ENCODE measurements around the gene IRF2BP2.

The IRF2BP2 gene

DNA sequence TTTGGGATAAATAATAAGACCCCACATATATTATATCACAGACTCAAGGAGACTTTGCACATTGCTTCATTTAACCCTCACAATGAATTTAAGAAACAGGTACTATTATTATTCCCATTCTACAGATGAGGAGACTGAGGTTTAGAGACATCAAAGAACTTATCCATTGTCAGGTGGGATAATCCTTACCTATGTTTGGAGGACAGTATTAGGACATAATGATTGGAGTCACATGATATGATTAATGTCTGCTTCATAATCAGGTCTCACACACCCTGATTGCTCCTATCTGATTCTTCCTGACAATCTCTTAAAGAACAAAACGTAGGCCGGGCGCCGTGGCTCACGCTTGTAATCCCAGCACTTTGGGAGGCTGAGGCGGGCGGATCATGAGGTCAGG is 16.9 kb downstream of the IRF2BP2 start:
- in situ Hi-C loops (cut with MboI; ENCODE audit: low pct_unique_long_range_greater_than_20kb, low sequenced_read_pairs), result loop anchor here (25.0 kb wide), 1 partner anchor 494 kb away; no protein-coding TSS in a partner anchor
- no peak for DNase-seq

DNA sequence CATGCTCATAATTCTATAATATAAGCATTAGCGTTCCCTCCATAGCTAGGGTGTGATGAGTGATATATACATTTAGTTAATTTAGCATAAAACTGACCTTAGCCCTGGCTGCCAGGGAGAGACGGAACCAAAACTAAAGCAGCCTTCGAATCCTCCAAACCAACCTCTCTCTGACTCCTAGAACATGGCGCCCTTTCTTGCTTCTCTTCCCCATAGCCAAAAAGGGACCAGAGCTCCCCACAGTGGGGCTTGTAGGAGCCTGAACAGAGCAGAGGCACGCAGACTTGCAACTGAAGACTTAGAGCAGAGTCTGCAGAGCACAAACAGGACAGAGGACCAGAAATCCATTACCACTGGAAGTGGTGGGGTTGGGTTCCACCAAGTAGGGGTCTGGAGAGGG is 17.7 kb downstream of the IRF2BP2 start:
- in situ Hi-C loops (cut with MboI; ENCODE audit: low pct_unique_long_range_greater_than_20kb, low sequenced_read_pairs), result loop anchor here (25.0 kb wide), 1 partner anchor 495 kb away; no protein-coding TSS in a partner anchor
- no peak for DNase-seq

DNA sequence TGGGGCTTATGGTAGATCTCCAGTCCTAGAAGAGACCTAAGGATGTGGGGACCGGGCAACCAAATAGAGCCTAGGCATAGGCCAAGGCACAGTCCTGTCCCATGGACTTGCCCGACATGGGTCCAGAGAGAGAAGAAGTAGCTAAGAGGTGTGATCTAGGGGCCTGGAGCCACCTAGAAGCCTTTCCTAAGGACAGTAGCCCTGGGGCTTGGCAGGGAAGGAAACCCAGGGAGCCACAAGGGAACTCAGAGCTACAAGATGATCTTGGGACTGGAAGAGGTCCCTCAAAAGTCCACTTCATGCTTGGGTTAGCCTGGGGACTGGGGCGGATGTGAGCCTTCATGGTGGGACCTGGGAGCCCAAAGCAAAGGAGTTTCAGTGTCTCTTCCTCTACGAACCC is 18.8 kb downstream of the IRF2BP2 start:
- in situ Hi-C loops (cut with MboI; ENCODE audit: low pct_unique_long_range_greater_than_20kb, low sequenced_read_pairs), result loop anchor here (25.0 kb wide), 1 partner anchor 496 kb away; no protein-coding TSS in a partner anchor
- DNase-seq, result no peak

DNA sequence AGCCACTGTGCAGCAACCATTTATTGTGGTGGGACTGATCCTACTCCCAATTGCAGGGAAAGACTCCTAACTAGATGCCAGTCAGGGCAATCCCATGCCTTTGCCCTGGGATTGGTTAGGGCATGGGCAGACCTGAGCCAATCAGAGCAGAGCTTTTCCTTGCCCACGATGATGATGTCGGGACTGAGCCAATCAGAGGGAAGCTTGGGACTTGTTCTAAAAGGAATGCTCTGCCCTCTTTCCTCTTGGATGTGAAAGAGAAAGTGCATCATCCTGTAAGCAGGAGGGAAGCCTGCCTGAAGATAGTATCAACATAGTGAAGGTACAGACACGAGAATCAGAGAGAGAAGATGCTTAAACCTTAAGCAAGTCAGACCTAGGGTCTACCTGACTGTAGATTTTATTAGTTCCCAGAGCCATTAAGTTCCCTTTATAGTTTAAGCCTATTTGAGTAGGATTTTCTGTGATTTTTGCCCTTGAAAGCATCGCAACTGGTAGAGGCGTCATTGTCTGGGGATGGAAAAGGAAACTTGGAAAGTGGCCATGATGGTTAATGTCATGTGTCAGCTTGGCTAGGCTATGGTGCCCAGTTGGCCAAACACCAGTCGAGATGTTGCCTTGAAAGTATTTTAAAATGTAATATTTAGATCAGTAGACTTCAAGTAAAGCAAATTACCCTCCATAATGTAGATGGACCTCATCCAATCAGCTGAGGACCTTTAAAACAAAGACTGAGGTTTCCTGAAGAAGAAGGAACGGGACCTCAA is 19.9 kb downstream of the IRF2BP2 start:
- in situ Hi-C loops (cut with MboI; ENCODE audit: low pct_unique_long_range_greater_than_20kb, low sequenced_read_pairs), result loop anchor here (25.0 kb wide), 1 partner anchor 497 kb away; no protein-coding TSS in a partner anchor
- no peak for DNase-seq

DNA sequence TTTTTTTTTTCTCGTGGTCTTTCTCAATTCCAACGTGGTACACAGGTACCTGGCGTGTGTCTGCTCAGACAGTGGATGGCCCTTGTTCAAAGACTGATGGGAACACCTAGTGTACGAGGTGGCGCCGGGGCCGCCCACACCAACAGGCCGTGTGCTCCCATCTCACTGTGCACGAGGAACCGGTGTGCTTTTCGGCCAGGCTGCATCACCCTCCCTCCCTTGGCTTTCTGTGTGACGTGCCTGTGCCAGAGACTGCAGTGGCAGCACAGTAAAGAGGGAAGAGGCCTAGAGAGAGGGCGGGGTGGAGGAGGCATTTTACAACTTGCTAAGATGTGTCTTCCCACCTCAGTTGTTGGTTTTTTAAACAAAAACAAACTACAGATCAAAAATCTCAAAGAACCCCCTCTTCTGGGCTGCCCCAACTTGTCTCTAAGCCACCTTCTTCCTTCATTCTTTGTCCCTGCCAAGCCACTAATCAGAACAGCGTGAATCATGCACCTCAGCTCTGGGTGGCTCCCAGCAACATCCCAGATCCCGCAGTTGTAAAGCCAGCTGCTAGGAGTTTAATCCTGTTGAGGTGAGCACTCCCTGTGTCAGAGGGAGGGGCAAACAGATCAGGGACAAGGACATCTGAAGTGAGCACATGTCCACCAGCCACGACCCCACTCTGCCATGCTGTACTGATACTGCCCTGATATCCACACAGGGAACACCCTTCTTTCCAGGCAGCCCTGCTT is 20.7 kb downstream of the IRF2BP2 start:
- in situ Hi-C loops (cut with MboI; ENCODE audit: low pct_unique_long_range_greater_than_20kb, low sequenced_read_pairs), result loop anchor here (25.0 kb wide), 1 partner anchor 498 kb away; no protein-coding TSS in a partner anchor
- no peak for DNase-seq

DNA sequence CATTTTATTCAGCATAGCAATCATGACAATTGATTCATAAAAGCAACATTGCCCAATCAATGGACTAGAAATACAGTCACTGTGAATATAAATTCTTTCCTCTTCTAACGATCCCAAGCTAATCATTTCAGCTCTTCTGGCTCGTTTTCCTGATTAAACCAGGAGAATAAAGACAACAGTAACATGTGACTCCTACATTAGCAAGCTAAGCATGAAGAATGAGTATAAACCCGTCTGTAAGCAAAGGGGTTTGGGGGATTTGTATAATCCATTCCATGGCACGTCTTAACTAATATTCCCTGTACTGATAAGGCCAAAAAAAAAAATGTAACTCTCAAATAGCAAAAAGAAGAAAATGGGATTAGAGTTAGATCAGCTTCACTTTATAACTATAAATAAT is 21.6 kb downstream of the IRF2BP2 start:
- DNase-seq, result no peak
- in situ Hi-C loops (cut with MboI; ENCODE audit: low pct_unique_long_range_greater_than_20kb, low sequenced_read_pairs), result loop anchor here (25.0 kb wide), 1 partner anchor 499 kb away; no protein-coding TSS in a partner anchor

DNA sequence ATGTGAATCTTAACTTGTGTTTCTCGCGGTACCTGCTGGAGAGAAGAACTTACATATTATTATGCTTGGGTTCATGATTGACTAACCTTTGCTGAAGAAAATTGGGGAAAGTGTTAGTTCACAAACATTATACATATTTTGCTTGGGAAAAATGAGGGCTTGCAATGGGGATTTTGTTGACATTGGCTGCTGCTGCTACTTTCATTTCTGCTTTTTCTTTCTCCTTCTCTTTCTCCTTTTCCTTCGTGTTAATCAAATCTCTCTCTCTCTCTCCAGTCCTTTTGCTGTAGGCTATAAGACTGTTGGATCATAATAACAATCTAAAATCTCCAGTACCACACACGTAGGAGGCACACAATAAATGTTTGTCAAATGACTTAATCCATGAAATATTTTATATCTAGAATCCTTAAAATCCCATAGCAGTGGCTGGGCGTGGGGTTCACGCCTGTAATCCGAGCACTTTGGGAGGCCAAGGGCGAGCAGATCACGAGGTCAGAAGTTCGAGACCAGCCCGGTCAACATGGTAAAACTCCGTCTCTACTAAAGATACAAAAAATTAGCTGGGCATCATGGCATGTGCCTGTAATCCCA is 23.0 kb downstream of the IRF2BP2 start:
- DNase-seq, result no peak
- in situ Hi-C loops (cut with MboI; ENCODE audit: low pct_unique_long_range_greater_than_20kb, low sequenced_read_pairs), result loop anchor here (25.0 kb wide), 1 partner anchor 500 kb away; no protein-coding TSS in a partner anchor

DNA sequence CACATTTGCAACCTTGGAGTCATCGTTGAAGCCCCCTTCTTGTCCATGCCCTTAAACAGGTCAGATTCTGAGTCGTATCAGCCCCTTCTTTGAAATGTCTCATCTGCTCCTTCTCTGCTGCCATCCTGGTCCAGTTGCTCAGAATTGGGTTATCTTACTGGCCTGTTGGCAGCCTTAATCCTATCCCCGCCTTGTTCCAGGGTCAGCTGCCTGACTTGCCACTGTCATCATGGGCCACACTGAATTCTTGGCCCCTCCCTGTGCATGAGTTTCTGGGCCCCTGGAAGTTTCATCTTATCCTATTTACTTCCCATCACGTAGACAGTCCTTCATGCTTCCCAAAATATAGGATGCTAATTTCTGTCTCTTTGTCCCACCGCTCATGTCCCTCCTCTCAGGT is 23.7 kb downstream of the IRF2BP2 start:
- no peak for DNase-seq
- in situ Hi-C loops (cut with MboI; ENCODE audit: low pct_unique_long_range_greater_than_20kb, low sequenced_read_pairs), result loop anchor here (25.0 kb wide), 1 partner anchor 501 kb away; no protein-coding TSS in a partner anchor

DNA sequence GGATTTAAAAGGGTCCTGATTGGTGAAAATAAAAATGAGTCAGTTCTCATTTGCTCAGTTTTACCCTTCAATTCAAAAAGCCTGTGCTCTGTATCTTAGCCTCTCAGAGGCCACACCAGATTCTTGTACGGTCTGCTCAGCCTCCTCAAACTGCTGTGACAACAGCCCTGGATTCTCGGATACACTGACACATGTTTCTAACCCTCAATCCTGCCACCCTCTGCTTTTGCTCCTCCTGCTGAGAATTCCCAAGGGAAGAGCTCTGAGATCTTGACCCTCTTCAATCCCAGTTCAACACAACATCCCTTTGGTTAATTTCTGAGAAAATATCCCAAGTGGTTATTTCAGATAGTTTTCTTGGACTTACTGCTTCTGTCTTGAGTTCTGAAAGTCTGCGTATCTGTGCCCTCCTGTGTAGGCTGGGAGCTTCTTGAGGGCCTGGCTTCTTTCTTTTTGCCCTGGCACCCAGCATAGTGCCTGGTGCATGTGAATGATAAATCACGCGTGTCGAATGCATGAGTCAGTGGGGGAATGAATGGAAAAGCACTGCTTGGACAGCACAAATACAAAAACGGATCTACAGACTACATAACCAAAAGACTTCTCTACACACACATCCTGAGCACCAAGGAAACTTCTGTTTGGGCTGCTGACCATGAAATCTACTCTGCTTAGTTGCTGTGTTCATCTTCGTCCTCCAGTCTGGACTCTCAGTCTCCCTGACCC is 24.5 kb downstream of the IRF2BP2 start:
- DNase-seq, result no peak
- in situ Hi-C loops (cut with MboI; ENCODE audit: low pct_unique_long_range_greater_than_20kb, low sequenced_read_pairs), result loop anchor here (25.0 kb wide), 1 partner anchor 502 kb away; no protein-coding TSS in a partner anchor

DNA sequence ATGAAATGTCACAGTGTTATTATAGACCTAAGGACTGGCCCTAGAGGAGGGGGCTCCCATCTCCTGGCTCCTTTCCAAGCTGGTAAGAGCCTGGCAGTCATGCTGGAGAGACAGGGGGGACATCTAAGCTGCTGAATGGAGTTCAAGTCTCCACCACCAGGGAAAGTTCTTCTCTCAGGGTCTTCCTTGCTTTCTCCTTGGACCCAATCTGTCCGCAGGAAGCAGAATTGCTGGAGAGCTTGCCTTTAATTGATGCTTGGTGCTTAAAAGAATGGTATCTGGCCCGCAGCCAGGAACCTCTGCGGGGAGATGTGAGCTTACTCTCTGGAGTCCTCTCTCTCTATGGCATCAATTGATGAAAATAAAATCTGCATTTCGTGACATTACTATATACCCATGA is 25.1 kb downstream of the IRF2BP2 start:
- no peak for DNase-seq
- in situ Hi-C loops (cut with MboI; ENCODE audit: low pct_unique_long_range_greater_than_20kb, low sequenced_read_pairs), result loop anchor here (25.0 kb wide), 1 partner anchor 502 kb away; no protein-coding TSS in a partner anchor

DNA sequence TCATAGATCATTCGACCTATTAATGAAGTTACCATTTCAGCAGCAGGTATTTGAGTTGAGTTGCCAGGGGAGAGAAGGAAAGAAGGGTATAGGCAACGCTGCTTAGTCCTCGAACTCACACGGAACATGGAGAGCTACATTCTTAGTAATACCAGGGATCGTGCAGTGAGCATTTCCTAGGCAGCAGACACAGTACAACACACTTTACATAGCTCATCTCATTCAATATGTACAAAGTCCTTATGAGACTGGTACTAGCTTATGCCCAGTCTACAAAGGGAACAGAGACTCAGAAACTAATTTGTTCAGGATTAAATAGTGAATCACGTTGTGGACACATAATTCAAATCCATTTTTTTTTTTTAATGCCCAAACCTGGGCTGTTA is 25.6 kb downstream of the IRF2BP2 start:
- no peak for DNase-seq
- in situ Hi-C loops (cut with MboI; ENCODE audit: low pct_unique_long_range_greater_than_20kb, low sequenced_read_pairs), result loop anchor here (25.0 kb wide), 1 partner anchor 503 kb away; no protein-coding TSS in a partner anchor

DNA sequence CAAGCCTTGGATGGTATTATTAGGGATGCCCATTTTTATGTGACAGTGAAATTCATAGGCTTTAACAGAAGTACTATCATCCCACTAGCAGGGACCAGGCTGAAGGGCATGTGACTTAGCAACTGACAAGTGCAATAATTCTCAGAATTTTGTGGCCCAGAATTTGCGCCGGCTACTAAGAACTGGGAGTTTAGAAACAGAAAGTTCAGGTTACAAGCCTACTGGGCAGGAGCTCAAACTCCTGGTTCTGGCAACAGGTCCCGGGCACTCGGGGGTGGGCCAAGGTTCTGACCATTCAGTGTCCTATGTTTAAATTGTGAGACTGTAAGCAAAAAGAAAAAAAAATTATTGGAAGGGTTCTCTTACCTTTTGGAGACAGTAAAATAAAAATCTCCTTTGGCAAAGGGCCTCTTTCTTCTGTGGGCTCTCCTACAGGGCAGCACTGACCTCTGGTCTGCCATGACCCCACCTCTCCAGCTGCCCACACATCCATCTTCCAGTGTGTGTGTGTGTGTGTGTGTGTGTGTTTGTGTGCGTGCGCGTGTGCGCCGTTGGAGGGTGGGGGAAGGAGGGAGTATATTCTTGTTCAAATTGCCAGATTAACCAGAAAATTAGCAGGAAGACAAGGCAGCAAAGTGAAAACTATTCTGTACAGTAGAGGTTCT is 26.1 kb downstream of the IRF2BP2 start:
- no peak for DNase-seq
- in situ Hi-C loops (cut with MboI; ENCODE audit: low pct_unique_long_range_greater_than_20kb, low sequenced_read_pairs), result loop anchor here (25.0 kb wide), 1 partner anchor 503 kb away; no protein-coding TSS in a partner anchor

DNA sequence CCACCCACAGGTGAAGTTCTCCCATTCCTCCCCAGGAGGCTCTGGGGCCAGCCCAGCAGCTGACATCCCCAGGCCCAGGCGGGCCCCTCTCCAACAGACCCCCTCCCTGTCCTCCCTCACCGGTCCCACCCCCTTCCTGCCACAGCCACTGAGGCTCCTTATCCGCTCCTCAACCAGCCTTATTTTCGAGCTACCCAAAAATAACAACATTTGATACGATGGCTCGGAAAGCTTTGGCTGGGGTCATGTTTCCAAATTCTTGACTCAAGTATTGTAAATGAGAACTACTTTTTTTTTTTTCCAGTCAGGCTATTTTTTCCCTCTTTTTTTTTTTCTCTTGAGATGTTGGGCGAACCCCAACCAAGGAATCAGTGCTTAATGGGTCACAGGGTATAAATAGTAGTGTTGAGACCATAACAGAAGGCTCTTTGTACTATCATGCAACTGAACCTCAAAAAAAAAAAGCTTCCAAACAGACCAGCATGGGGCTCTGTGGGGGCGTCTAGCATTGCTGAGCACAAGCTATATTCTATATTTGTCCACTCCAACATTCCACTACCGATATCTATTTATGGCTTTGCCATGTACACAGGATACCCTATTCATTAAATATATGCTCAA is 27.2 kb downstream of the IRF2BP2 start:
- in situ Hi-C loops (cut with MboI; ENCODE audit: low pct_unique_long_range_greater_than_20kb, low sequenced_read_pairs), result loop anchor here (25.0 kb wide), 1 partner anchor 505 kb away; no protein-coding TSS in a partner anchor
- no peak for DNase-seq

DNA sequence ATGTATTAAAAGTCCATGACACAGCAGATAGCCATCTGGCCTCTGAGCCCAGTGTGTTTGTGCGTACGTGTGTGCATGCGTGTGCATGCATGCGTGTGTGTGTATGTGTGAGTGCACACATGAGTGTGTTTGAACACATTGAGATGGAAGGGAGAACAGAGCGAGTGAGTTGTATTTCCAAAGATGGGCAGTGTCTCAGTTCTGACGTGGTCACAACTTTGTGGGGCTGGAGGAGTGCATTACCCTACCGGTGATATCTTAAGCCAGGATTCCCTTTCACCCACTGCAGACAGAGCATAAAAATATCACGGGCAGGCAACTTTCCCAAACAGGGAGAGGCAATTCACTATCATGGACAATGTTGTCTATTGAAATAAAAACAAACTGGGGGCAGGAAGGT is 27.8 kb downstream of the IRF2BP2 start:
- DNase-seq, result no peak
- in situ Hi-C loops (cut with MboI; ENCODE audit: low pct_unique_long_range_greater_than_20kb, low sequenced_read_pairs), result loop anchor here (25.0 kb wide), 1 partner anchor 505 kb away; no protein-coding TSS in a partner anchor

DNA sequence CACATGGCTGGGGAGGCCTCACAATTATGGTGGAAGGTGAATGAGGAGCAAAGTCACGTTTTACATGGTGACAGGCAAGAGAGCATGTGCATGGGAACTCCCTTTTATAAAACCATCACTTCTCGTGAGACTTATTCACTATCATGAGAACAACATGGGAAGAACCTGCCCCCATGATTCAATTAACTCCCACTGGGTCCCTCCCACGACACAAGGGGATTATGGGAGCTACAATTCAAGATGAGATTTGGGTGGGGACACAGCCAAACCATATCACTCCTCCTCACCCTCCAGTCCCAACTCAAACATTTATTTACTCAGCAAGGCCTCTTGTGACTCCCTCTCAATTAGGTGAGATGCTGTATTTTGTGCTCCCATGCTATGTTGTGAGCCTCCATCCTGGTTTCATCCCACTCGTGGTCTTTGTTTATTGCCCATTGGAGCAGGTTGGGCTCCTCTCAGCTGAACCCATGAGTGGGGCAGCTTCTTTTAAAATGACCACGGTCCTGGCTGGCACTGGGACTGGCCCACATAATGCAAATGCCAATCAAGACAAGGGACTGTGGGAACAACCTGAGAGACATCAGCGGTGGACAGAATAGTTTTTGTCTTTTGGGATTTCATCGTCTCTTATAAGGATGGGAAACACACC is 28.8 kb downstream of the IRF2BP2 start:
- no peak for DNase-seq
- in situ Hi-C loops (cut with MboI; ENCODE audit: low pct_unique_long_range_greater_than_20kb, low sequenced_read_pairs), result loop anchor here (25.0 kb wide), 1 partner anchor 506 kb away; no protein-coding TSS in a partner anchor

DNA sequence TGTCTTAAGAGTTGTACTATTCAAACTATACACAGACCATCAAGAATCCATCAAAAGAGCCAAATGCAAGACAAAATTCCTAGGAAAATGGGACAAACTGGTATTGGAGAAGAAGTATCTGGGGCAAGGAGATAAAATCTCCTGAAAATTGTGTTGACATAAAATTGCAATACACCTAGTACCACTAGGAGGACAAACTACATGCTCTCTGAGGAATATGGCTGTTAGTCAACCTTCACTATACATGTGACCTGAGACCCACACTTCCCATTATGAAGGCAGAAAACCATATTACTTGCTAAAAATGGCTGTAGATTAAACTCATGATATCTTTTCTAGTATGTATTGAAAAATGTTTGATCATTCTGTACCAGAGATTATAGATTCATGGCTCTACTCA is 30.0 kb downstream of the IRF2BP2 start:
- peak; percentile 67 for DNase-seq
- in situ Hi-C loops (cut with MboI; ENCODE audit: low pct_unique_long_range_greater_than_20kb, low sequenced_read_pairs), result loop anchor here (25.0 kb wide), 1 partner anchor 507 kb away; no protein-coding TSS in a partner anchor

DNA sequence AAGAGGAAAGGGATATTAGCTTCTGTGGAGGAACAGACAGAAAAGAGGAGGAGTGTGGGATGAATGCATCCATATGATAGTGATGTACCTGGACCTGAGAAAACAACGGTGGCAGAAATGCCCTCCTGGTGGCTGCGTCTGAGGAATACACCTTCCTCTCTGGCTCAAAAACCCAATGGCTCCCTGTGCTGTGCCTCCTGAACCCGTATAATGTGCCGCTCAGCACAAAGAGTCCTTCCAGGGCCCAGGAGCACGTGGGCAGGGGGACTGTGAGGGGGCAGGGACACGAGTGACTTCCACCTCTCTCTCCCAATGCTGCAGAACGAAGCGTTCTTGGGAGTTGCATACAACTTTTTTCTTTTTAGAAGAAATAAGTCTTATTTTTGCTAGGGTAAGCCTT is 31.2 kb downstream of the IRF2BP2 start:
- in situ Hi-C loops (cut with MboI; ENCODE audit: low pct_unique_long_range_greater_than_20kb, low sequenced_read_pairs), result loop anchor here (25.0 kb wide), 1 partner anchor 509 kb away; no protein-coding TSS in a partner anchor
- no peak for DNase-seq
